Upper lobe of left lung (tissue), 4 donors: ENCODE measurements around the gene IL16.

Source experiments
- POLR2A ChIP-seq, 4 donors: fragments of 450-650 bp; IDR thresholded peaks; one replicate each; pipeline ENCODE4 v1.5.1; 2016 to 2017; ENCODE audit warnings: antibody characterized with exemption in 4 of 4, mild to moderate bottlenecking in 2 of 4
- POLR2AphosphoS5 ChIP-seq, 2 donors: sonication (generic); formaldehyde crosslinking; IDR thresholded peaks; one replicate each; pipeline ENCODE4 v1.5.1; 2017; ENCODE audit warnings: antibody characterized with exemption in 2 of 2
- TF ChIP-seq, protein P1 (sequence below), 6 experiments: fragments of 450-650 bp in 4 of 6; fragments of 200-600 bp in 2 of 6; sonication (generic) in 2 of 6; IDR thresholded peaks; one replicate each; pipeline ENCODE4 v1.5.1; 2016 to 2019; ENCODE audit warnings: antibody characterized with exemption in 6 of 6

DNA sequence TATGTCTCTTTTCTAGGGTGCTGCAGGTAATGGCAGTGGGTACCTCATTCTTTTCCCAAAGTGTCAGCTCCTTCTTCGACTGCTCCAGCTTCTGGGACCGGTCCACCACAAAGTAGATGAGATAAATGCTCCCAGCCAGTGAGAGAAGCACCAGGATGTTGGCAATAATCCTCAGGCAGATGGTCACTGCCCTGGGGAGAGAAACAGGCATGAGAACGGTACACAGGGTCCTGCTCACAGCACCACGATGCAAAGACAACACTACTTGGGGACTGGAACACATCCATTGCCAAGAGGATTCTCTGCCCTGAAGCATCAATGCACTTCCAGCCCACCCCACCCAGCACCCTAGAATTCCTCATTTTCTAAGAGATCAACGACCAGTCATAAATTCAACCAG lies 155.0 kb downstream of the IL16 start:
- TF ChIP-seq POLR2AphosphoS5 (IDR thresholded peaks at IDR 0.05) (no peak), POLR2A (IDR thresholded peaks at IDR 0.05) (no peak)
- TF ChIP-seq, protein P1, sequence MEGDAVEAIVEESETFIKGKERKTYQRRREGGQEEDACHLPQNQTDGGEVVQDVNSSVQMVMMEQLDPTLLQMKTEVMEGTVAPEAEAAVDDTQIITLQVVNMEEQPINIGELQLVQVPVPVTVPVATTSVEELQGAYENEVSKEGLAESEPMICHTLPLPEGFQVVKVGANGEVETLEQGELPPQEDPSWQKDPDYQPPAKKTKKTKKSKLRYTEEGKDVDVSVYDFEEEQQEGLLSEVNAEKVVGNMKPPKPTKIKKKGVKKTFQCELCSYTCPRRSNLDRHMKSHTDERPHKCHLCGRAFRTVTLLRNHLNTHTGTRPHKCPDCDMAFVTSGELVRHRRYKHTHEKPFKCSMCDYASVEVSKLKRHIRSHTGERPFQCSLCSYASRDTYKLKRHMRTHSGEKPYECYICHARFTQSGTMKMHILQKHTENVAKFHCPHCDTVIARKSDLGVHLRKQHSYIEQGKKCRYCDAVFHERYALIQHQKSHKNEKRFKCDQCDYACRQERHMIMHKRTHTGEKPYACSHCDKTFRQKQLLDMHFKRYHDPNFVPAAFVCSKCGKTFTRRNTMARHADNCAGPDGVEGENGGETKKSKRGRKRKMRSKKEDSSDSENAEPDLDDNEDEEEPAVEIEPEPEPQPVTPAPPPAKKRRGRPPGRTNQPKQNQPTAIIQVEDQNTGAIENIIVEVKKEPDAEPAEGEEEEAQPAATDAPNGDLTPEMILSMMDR (IDR thresholded peaks at IDR 0.05), result no peak
